CD8-positive, alpha-beta memory T cell (primary cell): ENCODE data around the gene SYNGR1. TPM values are rescaled to one million over a fixed set of nuclear protein-coding genes. Genes with fewer than 3 reads are reported as not detected.
"Not testable (repeated sequence)": the region's sequence is repeated elsewhere in the genome, so short reads cannot be mapped to it uniquely, and the experiment has no call there.

Source experiments
- CTCF ChIA-PET: fragments of 350-600 bp; sonication (Branson Sonifier 250); formaldehyde crosslinking; loops from one replicate; lab custom pipeline; 2021; ENCODE audit warnings: antibody characterized with exemption; lab: Charles Lee
- POLR2A ChIA-PET: fragments of 350-600 bp; sonication (Branson Sonifier 250); formaldehyde crosslinking; loops from one replicate; lab custom pipeline; 2021; ENCODE audit warnings: antibody characterized with exemption; lab: Charles Lee
- DNase-seq, 5 donors: peaks; one replicate each; pipeline versions ENCODE4 v3.0.0 to v3.0.0-alpha.2; 2020 to 2022; ENCODE audit warnings: mixed read lengths in 1 of 5
- H3K27ac ChIP-seq: one replicate; pipeline ENCODE4 v1.7.0; 2013; ENCODE audit warnings: low read depth, mild to moderate bottlenecking, low read length, moderate library complexity
- H3K27me3 ChIP-seq: 2 replicates; pipeline ENCODE4 v1.7.0; 2013; ENCODE audit warnings: low read length, mild to moderate bottlenecking; ENCODE audit not compliant: insufficient read depth, poor library complexity, severe bottlenecking
- H3K36me3 ChIP-seq: 2 replicates; pipeline ENCODE4 v1.7.0; 2013; ENCODE audit warnings: mild to moderate bottlenecking, low read length, moderate library complexity; ENCODE audit not compliant: insufficient read depth
- H3K4me1 ChIP-seq: 2 replicates; pipeline ENCODE4 v1.7.0; 2013; ENCODE audit warnings: mild to moderate bottlenecking, low read length, moderate library complexity; ENCODE audit not compliant: insufficient read depth
- H3K4me3 ChIP-seq: 2 replicates; pipeline ENCODE4 v1.7.0; 2013; ENCODE audit warnings: mild to moderate bottlenecking, low read length
- H3K9me3 ChIP-seq: 2 replicates; pipeline ENCODE4 v1.7.0; 2013; ENCODE audit warnings: mild to moderate bottlenecking, low read length
- H3K27ac Mint-ChIP-seq, 8 donors: one replicate each; pipeline ENCODE4 v1.8.0; 2020 to 2021; ENCODE audit warnings: mixed read lengths in 8 of 8, mild to moderate bottlenecking in 6 of 8, inconsistent platforms in 3 of 8, moderate library complexity in 3 of 8
- H3K27me3 Mint-ChIP-seq, 2 donors: one replicate each; pipeline ENCODE4 v1.8.0; 2020 to 2021; ENCODE audit warnings: mixed read lengths in 2 of 2, mild to moderate bottlenecking in 1 of 2, moderate library complexity in 1 of 2
- H3K36me3 Mint-ChIP-seq, 3 donors: one replicate each; pipeline ENCODE4 v1.8.0; 2020 to 2021; ENCODE audit warnings: mixed read lengths in 3 of 3, inconsistent platforms in 1 of 3, mild to moderate bottlenecking in 1 of 3
- H3K4me1 Mint-ChIP-seq, 3 donors: one replicate each; pipeline ENCODE4 v1.8.0; 2020 to 2021; ENCODE audit warnings: mixed read lengths in 3 of 3, inconsistent platforms in 1 of 3, mild to moderate bottlenecking in 1 of 3
- H3K4me3 Mint-ChIP-seq, 7 donors: one replicate each; pipeline ENCODE4 v1.8.0; 2020 to 2021; ENCODE audit warnings: mixed read lengths in 7 of 7, mild to moderate bottlenecking in 6 of 7, moderate library complexity in 4 of 7, inconsistent platforms in 2 of 7
- H3K9me3 Mint-ChIP-seq, 5 donors: one replicate each; pipeline ENCODE4 v1.8.0; 2020 to 2022; ENCODE audit warnings: mixed read lengths in 5 of 5, mild to moderate bottlenecking in 3 of 5, moderate library complexity in 2 of 5, inconsistent platforms in 1 of 5
- polyA plus RNA-seq: library from polyadenylated mRNA; unstranded; fragments of 300-500 nt; fragmentation: Illumina TruSeq; gene quantifications from one replicate; pipeline ENCODE4 v1.2.3, GENCODE V29; 2021
- total RNA-seq, 2 experiments: library from RNA; stranded (reverse); gene quantifications; one replicate each; pipeline ENCODE4 v1.2.3, GENCODE V29; 2021

SYNGR1 gene
- total and polyA plus RNA-seq, 3 experiments from 2014 or later, result 2.4 to 10.1 (median 2.9) TPM

DNA sequence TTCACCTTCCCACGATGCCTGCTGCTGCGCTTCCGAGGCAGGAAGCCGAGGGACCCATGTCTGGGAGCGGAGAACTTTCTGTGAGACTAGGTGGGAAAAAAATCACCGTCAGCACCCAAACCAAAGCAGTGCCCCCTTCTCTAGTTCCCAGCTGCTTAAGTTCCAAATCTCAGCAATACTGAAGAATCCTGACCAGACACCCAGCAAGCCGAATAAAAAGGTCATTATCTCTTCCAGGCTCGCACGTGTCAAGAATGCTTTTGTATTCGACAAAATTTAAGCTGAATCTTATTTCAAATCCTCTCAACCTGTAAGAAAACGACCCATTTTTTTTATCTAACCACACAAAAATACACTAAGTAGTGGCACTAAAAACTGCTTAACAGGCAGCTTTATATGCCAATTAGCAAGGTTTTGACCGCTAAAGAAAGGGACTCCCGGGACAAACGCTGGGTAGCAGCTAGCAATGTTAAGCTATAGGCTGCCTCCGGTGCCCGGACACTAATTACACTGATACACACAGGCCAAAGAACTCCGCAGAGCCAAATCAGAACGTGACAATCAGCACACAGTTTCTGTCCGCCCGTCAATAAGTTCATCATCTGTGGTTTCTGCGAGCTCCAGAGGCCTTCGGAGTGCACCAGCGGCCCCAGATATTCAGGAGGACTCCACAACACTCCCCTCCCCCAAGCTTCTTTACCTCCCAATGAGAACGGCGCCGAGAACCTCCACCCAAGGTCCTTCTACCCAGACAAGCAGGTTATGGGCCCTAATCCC, 31.1 kb upstream of the SYNGR1 start:
- Mint-ChIP-seq H3K36me3 (peaks cover 8 to 64% (median 15%) of the 10 kb centered on the region in 3 donors), H3K9me3 (peaks cover 0 to 3% (median 0%) of the 10 kb centered on the region in 5 donors), H3K4me3 (peak overlapping the region; percentile 95 to 100 (median 99)), H3K4me1 (peaks cover 47 to 59% (median 57%) of the 10 kb centered on the region in 3 donors), H3K27ac (peak overlapping the region; percentile 90 to 99 (median 97)), H3K27me3 (peaks cover 0 to 10% of the 10 kb centered on the region in 2 donors)
- Histone ChIP-seq H3K27ac (peak overlapping the region; percentile 93), H3K4me3 (peak overlapping the region; percentile 95), H3K36me3 (peaks cover 52% of the 10 kb centered on the region), H3K9me3 (no peaks in the 10 kb centered on the region), H3K4me1 (peaks cover 44% of the 10 kb centered on the region), H3K27me3 (no peaks in the 10 kb centered on the region)
- peak in 3 of 5 donors; percentile 22 to 62 (median 30) for DNase-seq
- CTCF ChIA-PET, result interaction anchor here (0.7 to 7.0 kb wide), 20 partner anchors 9 to 571 kb away, joined by 3 to 178 read pairs (median 4); partner anchors contain the start of genes ATF4, CBX6 and CBX7
- POLR2A ChIA-PET, result interaction anchor here (0.6 to 7.0 kb wide), 29 partner anchors 8 to 616 kb away, joined by 3 to 89 read pairs (median 4); partner anchors contain the start of genes ATF4, CBX7, PDGFB and RPS19BP1

DNA sequence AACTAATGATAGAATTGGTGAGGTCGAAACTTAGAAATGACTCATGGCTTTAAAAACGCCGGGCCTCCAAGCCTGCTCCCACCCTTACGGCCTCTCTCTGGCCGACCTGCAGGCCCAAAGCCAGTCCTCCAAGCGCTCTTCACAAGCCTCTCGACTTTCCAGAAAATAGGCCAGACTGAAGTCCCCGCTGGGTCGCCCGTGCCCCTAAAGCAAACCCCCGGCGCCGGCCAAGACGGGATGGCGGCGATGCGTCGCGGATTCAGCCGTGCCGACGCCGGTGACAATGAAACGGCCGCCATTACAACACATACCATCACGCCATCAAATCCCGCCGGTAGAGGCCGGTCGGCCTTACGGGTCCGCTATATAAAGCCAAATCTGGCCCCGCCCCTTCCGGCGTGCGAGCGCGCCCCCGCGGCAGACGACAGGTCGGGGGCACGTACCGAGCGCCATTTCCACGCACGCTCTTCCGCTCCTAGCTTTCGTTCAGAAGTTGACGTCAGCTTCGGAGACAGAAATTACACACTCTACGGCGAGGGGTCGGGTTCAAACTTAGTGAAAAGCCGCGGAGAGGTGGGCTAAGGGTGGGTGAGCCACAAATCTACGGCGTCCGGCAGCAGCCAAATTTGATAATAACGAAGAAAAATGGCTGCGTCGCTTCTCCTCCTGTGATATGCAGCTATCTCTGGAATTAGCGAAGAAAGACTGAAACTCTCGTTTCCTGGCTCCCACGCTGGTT, 30.3 kb upstream of the SYNGR1 start, which contains the start of gene RPL3:
TSS of gene RPL3 (minus strand) at position 340 of the 739 bp plus-strand sequence. CDS start at position 314, 26 bp downstream.
- Histone ChIP-seq H3K4me1 (peaks cover 42% of the 10 kb centered on the region), H3K36me3 (peaks cover 44% of the 10 kb centered on the region), H3K4me3 (peak within 1 kb of the TSS; percentile 99), H3K9me3 (no peaks in the 10 kb centered on the region), H3K27ac (peak within 1 kb of the TSS; percentile 93), H3K27me3 (no peaks in the 10 kb centered on the region)
- ChIA-PET CTCF (interaction anchor here (0.7 to 7.0 kb wide), 18 partner anchors 8 to 572 kb away, joined by 3 to 178 read pairs (median 6); partner anchors contain the start of genes ATF4, CBX6, CBX7 and TAB1), POLR2A (interaction anchor here (0.5 to 7.0 kb wide), 35 partner anchors 8 to 1119 kb away, joined by 3 to 89 read pairs (median 5); partner anchors contain the start of genes ATF4, CBX6, CBX7 and PDGFB)
- peak within 1 kb of the TSS; percentile 90 to 99 (median 97) for H3K27ac Mint-ChIP-seq
- peak; percentile 93 to 98 (median 97) for DNase-seq
- H3K36me3 Mint-ChIP-seq, result peaks cover 8 to 56% (median 13%) of the 10 kb centered on the region in 3 donors
- H3K4me1 Mint-ChIP-seq, result peaks cover 47 to 57% (median 52%) of the 10 kb centered on the region in 3 donors
- peaks cover 0 to 3% (median 0%) of the 10 kb centered on the region in 5 donors for H3K9me3 Mint-ChIP-seq
- H3K27me3 Mint-ChIP-seq, result peaks cover 0 to 10% of the 10 kb centered on the region in 2 donors
- peak within 1 kb of the TSS; percentile 95 to 100 (median 99) for H3K4me3 Mint-ChIP-seq

DNA sequence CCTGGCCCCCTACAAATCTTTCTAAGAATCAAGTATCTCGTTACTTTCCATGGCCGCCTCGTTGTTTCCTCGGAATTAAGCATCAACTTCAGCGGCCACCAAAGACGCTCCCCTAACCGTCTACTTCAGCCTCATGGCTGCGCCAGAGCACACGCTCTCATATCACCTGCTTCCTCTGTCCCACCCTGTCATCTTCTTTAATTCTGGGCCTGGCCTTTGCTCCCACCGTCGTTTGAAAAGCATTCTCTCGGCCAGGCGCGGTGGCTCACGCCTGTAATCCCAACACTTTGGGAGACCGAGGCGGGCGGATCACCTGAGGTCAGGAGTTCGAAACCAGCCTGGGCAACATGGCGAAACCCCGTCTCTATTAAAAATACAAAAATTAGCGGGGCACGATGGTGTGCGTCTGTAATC, 29.2 kb upstream of the SYNGR1 start:
- Histone ChIP-seq H3K36me3 (peaks cover 32% of the 10 kb centered on the region), H3K4me1 (peaks cover 30% of the 10 kb centered on the region), H3K27ac (peak overlapping the region; percentile 92)
- H3K27me3 ChIP-seq, H3K4me3 ChIP-seq, H3K9me3 ChIP-seq, DNase-seq, H3K9me3 Mint-ChIP-seq: not testable (repeated sequence)
- peak overlapping the region; percentile 45 to 98 (median 89) for H3K27ac Mint-ChIP-seq
- H3K4me3 Mint-ChIP-seq, result peak overlapping the region; percentile 69 to 100 (median 99)
- H3K4me1 Mint-ChIP-seq, result peaks cover 40 to 46% (median 41%) of the 10 kb centered on the region in 3 donors
- ChIA-PET POLR2A (interaction anchor here (1.5 to 7.0 kb wide), 7 partner anchors 68 to 449 kb away, joined by 3 to 89 read pairs (median 15); partner anchors contain the start of genes ATF4, CBX6 and CBX7), CTCF (interaction anchor here (0.9 to 7.0 kb wide), 11 partner anchors 10 to 450 kb away, joined by 3 to 178 read pairs (median 5); partner anchors contain the start of genes ATF4, CBX6, CBX7 and TAB1)
- H3K36me3 Mint-ChIP-seq, result peaks cover 8 to 44% (median 13%) of the 10 kb centered on the region in 3 donors
- H3K27me3 Mint-ChIP-seq, result peaks cover 0 to 10% of the 10 kb centered on the region in 2 donors

DNA sequence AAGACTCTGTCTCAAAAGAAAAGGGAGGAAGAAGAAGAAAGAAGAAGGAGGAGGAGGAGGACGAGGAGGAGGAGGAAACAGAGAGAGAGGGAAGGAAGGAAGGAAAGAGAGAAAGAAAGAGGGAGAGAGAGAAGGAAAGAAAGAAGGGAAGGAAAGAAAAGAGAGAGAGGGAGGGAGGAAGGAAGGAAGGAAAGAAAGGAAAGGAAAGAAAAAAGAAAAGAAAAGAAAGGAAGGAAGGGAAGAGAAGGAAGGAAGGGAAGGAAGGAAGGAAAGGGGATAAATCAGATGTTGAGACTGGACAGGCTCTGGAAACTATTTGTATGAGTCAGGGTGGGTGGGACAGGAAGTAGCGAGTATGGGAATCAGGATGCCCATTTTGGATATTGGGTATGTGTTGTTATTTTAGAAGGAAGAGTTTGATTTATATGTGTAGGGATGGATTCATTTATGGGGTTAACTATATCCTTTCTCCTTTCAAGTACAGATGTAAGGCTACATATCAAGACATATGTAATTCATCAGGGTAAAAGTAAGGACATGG, 24.3 kb upstream of the SYNGR1 start:
- no peaks in the 10 kb centered on the region for H3K9me3 ChIP-seq
- no peaks in the 10 kb centered on the region for H3K27me3 ChIP-seq
- H3K27ac Mint-ChIP-seq, result no peak overlapping the region
- H3K36me3 Mint-ChIP-seq, result no peaks in the 10 kb centered on the region
- H3K4me1 ChIP-seq, result no peaks in the 10 kb centered on the region
- H3K36me3 ChIP-seq, result no peaks in the 10 kb centered on the region
- CTCF ChIA-PET, result no interaction called here
- DNase-seq, result no peak
- no peak overlapping the region for H3K4me3 ChIP-seq
- POLR2A ChIA-PET, result no interaction called here
- peaks cover 0 to 8% (median 3%) of the 10 kb centered on the region in 3 donors for H3K4me1 Mint-ChIP-seq
- no peaks in the 10 kb centered on the region for H3K9me3 Mint-ChIP-seq
- no peak overlapping the region for H3K27ac ChIP-seq
- no peaks in the 10 kb centered on the region for H3K27me3 Mint-ChIP-seq
- H3K4me3 Mint-ChIP-seq, result no peak overlapping the region

DNA sequence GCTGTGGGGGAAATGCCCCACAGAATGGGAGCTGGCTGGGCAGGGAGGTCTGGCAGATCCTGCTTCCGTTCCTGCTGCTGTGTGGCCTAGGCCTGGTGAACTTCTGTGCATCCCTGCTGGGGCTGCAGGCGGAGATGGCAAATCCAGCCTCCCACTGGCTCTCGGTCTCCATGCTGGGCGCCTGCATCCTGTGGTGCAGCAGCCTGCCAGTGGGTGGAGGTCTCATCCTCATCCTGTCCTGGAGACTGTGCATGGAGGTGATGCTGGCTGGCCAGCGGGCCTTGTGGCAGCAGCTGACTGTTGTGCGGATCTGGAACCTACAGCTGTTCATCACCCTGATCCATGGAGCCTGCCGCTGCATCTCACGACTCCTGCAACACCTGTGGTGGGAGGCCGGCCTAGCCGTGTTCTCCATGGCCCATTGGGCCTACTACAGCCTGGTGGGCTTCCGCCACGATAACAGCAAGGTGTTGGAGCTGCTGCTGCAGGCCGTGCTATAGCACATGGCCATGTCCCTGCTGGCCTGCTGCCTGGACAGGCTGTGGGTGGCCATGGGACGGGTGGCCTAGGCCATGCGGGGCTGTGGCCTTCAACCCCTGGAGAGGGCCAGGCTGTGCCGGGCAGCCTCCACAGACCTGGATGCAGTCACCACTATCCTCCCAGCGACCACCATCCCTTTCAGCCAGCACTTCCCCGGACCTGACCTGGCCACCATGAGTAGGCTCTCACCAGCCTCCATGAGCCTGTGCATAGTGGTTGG, 21.6 kb upstream of the SYNGR1 start:
- ChIA-PET POLR2A (no interaction called here), CTCF (no interaction called here)
- no peaks in the 10 kb centered on the region for H3K4me1 Mint-ChIP-seq
- H3K4me1 ChIP-seq, result peaks cover 5% of the 10 kb centered on the region
- no peak for DNase-seq
- H3K9me3 Mint-ChIP-seq, result no peaks in the 10 kb centered on the region
- H3K27ac Mint-ChIP-seq, result no peak overlapping the region
- H3K27me3 Mint-ChIP-seq, result peaks cover 0 to 2% of the 10 kb centered on the region in 2 donors
- no peak overlapping the region for H3K4me3 ChIP-seq
- H3K36me3 ChIP-seq, result no peaks in the 10 kb centered on the region
- H3K27ac ChIP-seq, result no peak overlapping the region
- no peaks in the 10 kb centered on the region for H3K36me3 Mint-ChIP-seq
- no peaks in the 10 kb centered on the region for H3K27me3 ChIP-seq
- no peak overlapping the region for H3K4me3 Mint-ChIP-seq
- no peaks in the 10 kb centered on the region for H3K9me3 ChIP-seq

DNA sequence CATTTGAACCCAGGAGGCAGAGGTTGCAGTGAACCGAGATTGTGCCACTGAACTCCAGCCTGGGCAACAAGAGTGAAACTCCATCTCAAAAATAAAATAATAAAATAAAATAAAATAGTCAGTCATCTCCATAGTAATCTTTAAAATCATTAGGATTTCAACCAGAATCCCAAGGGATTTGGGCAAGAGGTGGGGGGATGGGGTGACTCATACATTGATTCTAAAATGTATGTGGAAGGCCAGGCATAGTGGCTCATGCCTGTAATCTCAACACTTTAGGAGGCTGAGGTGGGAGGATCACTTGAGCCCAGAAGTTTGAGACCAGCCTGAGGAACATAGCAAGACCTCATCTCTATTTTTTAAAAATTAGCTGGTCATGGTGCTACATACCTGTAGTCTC, 19.2 kb upstream of the SYNGR1 start:
- CTCF ChIA-PET, result interaction anchor here (1.1 to 1.5 kb wide), 3 partner anchors 13 to 200 kb away, joined by 3 to 4 read pairs (median 3); no protein-coding TSS in a partner anchor
- not testable (repeated sequence) for H3K4me1 ChIP-seq

More for the DNA sequence above, 19.2 kb upstream of the SYNGR1 start:
- H3K4me3 ChIP-seq, H3K27ac Mint-ChIP-seq, H3K27me3 Mint-ChIP-seq, H3K4me1 Mint-ChIP-seq, H3K9me3 Mint-ChIP-seq, H3K36me3 Mint-ChIP-seq, H3K27me3 ChIP-seq, H3K4me3 Mint-ChIP-seq, H3K9me3 ChIP-seq, H3K27ac ChIP-seq, DNase-seq, H3K36me3 ChIP-seq: not testable (repeated sequence)
- POLR2A ChIA-PET, result interaction anchor here (1.0 kb wide), 1 partner anchor 11 kb away, joined by 5 read pairs; the partner anchor contains the start of gene RPL3
